ENCODE measurements around the gene ARMC12.

DNA sequence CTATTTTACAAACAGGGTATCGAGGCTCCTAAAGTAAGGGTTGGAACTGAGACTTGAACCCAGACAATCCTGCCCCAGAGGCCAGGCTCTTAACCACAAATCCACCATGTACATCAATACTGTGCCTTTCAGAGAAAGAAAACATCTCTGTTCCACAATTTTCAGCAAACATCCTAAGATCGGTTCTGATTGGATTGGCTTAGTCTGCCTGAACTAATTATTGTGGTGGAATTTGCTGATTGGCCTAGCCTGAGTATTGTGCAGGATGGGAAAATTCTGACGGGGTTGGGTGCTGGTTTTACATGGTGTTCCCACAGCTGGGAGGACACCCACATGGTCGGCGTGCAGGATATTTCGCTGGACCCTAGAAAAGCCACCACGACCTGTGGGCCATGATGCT, 43.9 kb downstream of the ARMC12 start, which contains the start of gene CLPSL1:
- TF ChIP-seq, protein P1, sequence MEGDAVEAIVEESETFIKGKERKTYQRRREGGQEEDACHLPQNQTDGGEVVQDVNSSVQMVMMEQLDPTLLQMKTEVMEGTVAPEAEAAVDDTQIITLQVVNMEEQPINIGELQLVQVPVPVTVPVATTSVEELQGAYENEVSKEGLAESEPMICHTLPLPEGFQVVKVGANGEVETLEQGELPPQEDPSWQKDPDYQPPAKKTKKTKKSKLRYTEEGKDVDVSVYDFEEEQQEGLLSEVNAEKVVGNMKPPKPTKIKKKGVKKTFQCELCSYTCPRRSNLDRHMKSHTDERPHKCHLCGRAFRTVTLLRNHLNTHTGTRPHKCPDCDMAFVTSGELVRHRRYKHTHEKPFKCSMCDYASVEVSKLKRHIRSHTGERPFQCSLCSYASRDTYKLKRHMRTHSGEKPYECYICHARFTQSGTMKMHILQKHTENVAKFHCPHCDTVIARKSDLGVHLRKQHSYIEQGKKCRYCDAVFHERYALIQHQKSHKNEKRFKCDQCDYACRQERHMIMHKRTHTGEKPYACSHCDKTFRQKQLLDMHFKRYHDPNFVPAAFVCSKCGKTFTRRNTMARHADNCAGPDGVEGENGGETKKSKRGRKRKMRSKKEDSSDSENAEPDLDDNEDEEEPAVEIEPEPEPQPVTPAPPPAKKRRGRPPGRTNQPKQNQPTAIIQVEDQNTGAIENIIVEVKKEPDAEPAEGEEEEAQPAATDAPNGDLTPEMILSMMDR (IDR thresholded peaks at IDR 0.05), result no peak
- TF ChIP-seq EZH2 (IDR thresholded peaks at IDR 0.05) (no peak), EZH2phosphoT487 (IDR thresholded peaks at IDR 0.05) (no peak)

All from neural progenitor cell (in vitro differentiated cells).